ENCODE measurements around the gene F7.
"Not testable (repeated sequence)": the region's sequence is repeated elsewhere in the genome, so short reads cannot be mapped to it uniquely, and the experiment has no call there.

The F7 gene

GRCh38 chr13:113087923-113088690 lies 17.5 kb upstream of the F7 start:
- no peak for DNase-seq

- DNase-seq: no peak
Observed at GRCh38 chr13:113088691-113089020, 16.9 kb upstream of the F7 start.

GRCh38 chr13:113089693-113090414 lies 15.7 kb upstream of the F7 start:
- DNase-seq: no peak

GRCh38 chr13:113090415-113090770 lies 15.2 kb upstream of the F7 start:
- no peak for DNase-seq

- DNase-seq: no peak
Observed at GRCh38 chr13:113090806-113091205, 14.8 kb upstream of the F7 start.

GRCh38 chr13:113091211-113091771 lies 14.3 kb upstream of the F7 start:
- no peak for DNase-seq

- DNase-seq: no peak
Observed at GRCh38 chr13:113091891-113092775, 13.5 kb upstream of the F7 start.

- DNase-seq: no peak
Observed at GRCh38 chr13:113092776-113093579, 12.6 kb upstream of the F7 start.

- no peak for DNase-seq
Observed at GRCh38 chr13:113093580-113094409, 11.8 kb upstream of the F7 start.

- DNase-seq: no peak
Observed at GRCh38 chr13:113094410-113094800, 11.2 kb upstream of the F7 start.

GRCh38 chr13:113095146-113096051 lies 10.2 kb upstream of the F7 start:
- DNase-seq: no peak

- no peak for DNase-seq
Observed at GRCh38 chr13:113096052-113096744, 9.4 kb upstream of the F7 start.

GRCh38 chr13:113096745-113097305 lies 8.8 kb upstream of the F7 start:
- no peak for DNase-seq

- DNase-seq: no peak
Observed at GRCh38 chr13:113097651-113098050, 7.9 kb upstream of the F7 start.

GRCh38 chr13:113098162-113098732 lies 7.3 kb upstream of the F7 start:
- DNase-seq: no peak

- DNase-seq: no peak
Observed at GRCh38 chr13:113099142-113099541, 6.4 kb upstream of the F7 start.

GRCh38 chr13:113102302-113102701 lies 3.3 kb upstream of the F7 start:
- not testable (repeated sequence) for DNase-seq

- no peak for DNase-seq
Observed at GRCh38 chr13:113102727-113103126, 2.9 kb upstream of the F7 start.

- no peak for DNase-seq
Observed at GRCh38 chr13:113103646-113104045, 1.9 kb upstream of the F7 start.

All from stimulated activated CD4-positive, alpha-beta T cell treated with anti-CD3 and anti-CD28 coated beads, Interleukin-12 subunit alpha, Interleukin-12 subunit beta, amount 100 ng/mL, for 4 hours (primary cell).